GM18520 (cell line): Measurements from ENCODE around the gene PTPRQ.
"Not testable (repeated sequence)": the region's sequence is repeated elsewhere in the genome, so short reads cannot be mapped to it uniquely, and the experiment has no call there.

Experiments used
- ATAC-seq: cut with Tn5 transposase; IDR thresholded peaks from one replicate; pipeline ENCODE4 v1.9.1; 2021; ENCODE audit not compliant: unreplicated experiment

Gene PTPRQ

DNA sequence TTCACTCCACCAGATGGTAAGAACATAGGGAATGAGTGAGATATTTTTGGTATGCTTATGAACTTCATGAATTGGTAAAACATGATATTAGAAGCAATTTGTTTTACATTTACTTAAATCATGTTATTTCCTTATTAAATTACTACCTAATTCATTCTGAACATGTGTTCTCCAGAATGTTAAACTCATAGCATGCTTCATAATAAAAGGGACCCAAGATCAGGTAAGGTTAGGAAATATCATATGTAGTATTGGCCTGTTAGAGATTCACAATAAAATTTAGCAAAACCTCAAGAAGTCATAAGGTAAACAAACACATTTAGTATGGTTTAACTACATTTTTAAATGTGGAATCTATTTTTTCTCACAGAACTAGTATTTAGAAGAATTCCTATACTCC is 28.2 kb downstream of the PTPRQ start:
- no peak for ATAC-seq

DNA sequence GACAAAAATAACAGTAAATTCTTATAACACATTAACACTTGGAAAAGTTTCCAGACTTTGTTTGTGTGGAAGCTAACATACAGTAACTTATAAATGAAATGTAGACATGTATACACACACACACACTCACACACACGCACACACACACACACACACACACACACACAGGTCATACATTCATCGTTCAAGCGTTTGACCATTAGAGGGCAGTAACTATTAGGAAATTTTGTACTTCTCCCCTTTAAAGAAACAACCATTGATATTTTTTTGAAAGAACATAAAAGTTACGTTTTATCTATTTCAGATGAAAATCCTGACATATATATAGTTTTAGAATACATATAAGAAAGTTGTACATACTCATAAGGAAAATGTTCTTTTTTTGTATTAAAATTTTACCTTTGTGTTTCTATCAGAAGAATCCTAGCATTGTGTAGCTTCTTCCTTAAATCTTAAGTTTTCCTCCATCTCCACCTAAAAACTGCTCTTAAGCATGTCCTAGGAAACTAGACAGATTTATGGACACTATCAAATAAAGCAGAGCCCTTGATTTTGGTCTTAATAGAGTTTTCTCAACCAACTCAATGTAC is 29.0 kb downstream of the PTPRQ start:
- ATAC-seq = peak; percentile 43

DNA sequence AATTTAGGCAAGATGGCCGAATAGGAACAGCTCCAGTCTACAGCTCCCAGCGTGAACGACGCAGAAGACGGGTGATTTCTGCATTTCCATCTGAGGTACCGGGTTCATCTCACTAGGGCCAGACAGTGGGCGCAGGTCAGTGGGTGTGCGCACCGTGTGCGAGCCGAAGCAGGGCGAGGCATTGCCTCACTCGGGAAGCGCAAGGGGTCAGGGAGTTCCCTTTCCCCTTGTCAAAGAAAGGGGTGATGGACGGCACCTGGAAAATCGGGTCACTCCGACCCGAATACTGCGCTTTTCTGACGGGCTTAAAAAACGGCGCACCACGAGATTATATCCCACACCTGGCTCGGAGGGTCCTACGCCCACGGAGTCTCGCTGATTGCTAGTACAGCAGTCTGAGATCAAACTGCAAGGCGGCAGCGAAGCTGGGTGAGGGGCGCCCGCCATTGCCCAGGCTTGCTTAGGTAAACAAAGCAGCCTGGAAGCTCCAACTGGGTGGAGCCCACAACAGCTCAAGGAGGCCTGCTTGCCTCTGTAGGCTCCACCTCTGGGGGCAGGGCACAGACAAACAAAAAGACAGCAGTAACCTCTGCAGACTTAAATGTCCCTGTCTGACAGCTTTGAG is 33.6 kb downstream of the PTPRQ start:
- not testable (repeated sequence) for ATAC-seq

DNA sequence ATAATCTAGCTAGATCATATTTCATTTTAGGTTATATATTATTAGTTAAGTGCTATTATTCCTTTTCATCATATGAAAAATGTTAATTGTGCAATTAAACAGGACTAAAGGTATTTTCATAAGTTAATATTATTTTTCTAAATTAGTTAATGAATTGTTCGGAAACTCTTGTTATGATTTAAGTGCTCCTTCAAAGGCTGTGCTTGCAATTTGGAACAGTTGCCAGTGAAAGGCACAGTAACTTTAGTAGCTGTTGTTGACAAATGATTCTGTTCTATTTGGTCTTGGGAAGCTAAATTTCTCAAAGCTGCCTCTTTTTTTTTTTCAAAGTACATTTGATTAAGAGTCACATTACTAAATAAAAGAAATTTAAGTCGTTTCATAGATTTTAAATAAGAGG is 40.7 kb downstream of the PTPRQ start:
- no peak for ATAC-seq

DNA sequence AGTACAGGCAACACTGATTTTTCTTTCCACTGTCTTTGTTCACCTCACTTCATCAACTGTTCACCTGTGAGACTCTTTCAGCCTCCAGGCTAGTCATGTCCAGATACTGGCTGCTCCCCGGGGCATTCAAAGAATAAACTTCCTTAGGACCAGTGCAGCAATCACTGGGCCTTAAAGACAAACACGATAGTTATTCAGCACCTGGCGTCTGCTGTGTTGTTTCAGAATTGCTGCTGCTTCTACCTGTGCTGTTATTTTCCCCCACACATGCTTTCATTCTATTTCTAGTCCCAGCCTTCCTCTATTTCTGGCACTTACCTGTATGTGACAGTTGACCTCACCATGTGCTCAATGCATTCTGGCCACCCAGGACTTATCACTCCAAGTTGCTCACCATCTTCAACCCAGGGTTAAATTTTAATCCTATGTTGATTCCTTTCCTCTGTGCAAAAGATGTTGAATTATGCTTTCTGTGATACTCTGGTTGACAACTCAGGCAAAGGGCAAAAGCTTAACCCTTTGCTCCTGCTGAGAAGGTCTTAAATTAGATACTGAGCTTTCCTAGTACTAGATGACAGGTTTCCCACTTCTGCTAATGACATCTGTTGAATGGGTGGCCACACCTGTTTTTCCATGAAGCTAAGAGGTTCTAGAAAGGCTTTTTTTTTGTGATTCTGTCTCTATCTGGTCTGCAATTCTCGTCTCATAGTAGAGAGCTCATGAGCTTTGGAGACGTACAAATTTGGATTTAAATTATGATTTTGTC is 41.4 kb downstream of the PTPRQ start:
- ATAC-seq = no peak

DNA sequence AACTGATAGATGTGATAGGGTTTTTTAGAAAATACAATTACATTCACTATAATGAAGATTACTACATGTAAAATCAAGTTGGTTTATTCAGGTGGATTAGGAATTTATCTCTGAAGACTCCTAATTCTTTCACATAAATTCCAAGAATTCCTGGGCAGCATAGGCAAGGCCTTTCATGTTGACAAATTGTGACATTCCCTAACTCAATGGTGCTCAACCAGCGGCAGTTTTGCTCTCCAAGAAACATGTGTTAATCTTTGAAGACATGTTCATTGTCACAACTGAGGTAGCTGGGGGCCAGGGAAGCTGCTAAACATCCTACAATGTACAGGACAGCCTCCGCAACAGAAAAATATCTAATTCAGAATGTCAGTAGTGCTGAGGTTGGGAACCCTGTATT is 46.3 kb downstream of the PTPRQ start:
- ATAC-seq = no peak

DNA sequence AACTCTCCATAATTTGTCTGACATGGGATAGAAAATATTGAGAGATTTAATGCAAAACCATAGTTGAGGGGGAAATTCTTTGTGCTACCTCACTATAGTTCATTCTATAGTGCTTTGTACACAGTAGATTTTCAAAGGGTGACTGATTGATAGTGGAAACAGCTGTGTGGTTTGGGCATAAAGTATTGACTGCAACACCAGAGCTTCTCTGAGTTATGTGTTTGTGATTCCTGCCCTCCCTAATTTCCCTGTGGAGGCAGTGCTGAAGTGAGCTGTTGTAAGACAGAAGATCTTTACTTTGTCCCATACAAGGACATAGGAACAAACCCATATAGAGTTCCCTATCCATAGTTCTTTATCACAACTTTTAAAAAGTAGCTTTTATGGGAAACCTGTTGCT is 47.1 kb downstream of the PTPRQ start:
- ATAC-seq = no peak

DNA sequence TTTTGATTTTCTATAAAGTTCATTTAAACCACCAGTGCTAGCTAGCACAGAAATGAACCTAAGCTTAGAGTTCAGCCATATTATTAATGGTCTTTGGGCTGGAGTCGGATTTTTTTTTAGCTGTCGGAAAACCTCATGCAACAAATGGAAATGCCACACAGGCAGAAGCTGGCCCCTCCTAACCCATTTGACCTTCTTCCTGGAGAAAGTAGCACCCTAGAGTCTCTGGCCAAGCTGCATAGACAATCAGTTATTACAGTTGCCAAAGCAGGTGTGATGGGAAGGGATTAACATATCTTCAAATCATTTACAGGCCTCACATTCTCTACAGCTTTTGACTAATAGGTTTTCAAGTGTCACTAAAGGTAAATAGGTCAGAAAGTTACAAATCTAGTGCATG is 49.4 kb downstream of the PTPRQ start:
- no peak for ATAC-seq

DNA sequence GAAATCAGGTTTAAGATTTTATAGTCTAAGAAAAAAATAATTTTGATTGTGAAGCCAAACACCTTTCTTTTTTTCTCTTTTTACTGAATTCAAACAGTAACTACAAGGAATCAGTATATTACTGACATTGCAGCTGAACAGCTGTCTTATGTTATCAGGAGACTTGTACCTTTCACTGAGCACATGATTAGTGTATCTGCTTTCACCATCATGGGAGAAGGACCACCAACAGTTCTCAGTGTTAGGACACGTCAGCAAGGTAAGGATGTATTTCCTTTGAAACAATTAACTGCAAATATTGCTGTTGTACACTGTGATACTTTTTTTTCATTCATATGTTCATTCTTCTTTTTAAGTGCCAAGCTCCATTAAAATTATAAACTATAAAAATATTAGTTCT is 50.8 kb downstream of the PTPRQ start:
- no peak for ATAC-seq

DNA sequence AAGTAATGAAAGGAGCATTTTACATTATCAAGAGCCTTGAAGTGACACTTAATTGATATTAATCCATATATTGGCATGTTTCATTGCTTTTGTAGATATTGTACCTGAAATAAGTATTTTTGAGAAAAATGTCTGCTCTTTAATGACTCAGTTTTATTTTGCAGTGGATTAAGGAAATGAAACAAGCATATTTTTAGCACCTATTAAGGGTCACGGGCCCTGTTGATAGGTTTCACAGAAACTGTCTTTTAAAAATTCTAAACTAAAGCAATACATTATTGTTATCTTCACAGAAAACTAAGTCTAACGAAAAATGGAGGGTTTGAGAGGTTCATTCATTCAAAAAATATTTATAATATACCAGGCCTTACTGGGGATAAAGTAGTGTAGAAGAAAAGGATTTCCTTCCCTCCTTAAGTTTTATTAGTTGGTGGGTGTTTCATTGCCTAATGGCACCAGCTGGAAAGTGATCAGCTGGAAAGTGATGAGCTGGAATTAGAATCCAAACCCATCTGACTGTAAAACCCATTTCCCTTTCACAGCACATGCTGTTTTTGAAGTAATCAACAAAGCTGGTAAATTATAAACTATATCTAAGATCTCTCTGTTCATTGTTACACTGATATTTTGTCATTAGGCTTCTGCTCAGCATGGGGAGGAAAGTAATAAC is 54.2 kb downstream of the PTPRQ start:
- ATAC-seq = no peak

DNA sequence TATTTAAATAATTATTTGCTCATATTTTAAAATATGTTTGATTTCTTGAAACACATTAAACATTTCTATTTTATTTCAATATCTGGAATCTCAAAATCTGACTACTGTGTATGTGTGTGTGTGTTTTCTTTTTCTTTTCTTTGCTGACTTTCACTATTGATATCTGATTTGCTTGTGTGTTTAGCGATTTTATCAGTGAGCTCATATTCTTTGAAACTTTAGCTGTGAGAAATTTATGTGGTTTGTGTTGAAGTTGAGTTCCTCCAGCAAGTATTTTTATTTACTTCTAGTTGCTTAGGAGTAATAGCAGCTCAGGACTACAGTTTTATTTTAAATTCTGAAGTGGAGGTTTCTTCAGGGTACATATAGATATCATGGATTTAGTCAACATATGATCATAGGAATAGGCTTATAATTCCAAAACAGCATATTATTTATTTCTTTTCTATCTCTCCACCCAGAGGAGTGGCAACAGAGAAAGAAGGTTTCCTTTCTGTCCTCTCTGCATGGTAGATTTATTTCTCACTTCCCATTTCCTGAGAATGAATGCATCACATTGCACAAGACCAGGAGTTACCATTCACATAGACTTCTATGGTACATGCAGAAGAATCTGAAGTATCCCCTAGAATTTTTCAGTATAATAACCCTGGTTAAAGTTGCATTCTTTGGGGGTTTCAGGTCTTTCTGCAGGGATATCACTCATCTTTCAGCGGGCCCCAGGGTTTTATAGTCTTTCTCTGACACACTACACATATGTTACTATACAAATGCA is 60.5 kb downstream of the PTPRQ start:
- ATAC-seq = no peak

DNA sequence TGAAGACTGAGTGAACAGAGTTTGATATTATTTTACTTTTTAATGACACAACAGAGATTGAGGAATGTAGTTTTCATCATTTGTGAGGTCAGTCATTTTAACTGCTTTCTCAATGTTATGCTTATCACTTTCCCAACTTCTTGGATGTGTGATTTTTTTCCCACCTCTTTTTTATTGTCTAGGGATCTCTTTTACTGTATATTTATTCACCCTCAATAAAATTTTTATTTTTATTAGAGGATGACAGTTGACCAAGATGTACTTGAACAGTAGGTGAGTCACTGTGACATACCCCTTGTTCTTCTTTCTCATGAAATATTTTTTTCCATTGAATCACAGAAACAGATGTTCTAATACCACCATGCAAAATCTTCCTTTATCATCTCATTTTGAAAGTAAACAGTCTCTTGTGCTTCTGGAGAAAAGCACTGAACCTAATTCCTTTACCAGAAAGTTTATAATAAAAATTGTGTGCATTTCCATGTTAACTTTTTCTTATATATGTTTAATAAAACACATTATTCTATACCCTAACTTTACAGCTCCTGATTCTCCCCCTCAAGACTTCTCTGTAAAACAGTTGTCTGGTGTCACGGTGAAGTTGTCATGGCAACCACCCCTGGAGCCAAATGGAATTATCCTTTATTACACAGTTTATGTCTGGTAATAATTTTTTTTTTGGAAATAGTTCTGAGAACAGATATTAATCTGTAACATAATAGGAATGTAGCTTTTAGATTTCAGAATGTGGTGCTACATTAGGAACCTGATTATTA is 65.9 kb downstream of the PTPRQ start:
- no peak for ATAC-seq

DNA sequence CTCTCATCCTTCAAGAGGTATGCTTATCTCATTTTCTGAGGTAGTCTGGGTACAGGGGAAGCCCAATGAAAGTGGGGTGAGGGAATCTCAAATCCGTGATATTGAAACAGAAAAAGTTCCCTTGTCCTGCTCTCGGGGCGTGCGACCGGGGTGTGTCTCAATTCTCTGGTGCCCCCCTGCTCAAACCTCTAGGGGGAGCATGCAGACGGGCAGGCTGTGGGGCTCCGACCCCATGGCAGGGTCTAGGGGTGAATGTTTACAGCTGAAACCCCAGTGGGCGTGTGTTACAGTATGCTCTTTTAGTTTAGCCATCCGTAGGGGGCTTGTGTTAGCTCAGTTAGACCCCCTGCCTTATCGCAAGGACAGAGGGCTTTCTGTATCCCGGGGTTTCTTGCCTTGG is 68.7 kb downstream of the PTPRQ start:
- ATAC-seq = no peak

DNA sequence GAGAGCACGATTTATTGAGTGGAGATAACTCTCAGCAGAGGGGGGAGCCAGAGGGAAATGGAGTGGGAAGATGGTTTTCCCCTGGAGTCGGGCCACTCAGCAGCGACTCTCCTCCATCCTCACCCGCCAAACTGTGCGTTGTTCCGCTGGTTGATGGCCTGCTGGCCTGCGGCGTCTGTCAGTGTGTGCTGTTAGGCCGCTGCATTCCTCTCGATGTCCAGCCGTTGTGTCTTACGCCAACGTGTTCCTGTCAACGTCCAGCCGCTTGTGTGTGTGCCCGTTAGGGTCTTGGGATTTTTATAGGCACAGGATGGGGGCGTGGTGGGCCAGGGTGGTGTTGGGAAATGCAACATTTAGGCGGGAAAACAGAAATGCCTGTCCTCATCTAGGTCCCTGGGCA is 69.2 kb downstream of the PTPRQ start:
- no peak for ATAC-seq

DNA sequence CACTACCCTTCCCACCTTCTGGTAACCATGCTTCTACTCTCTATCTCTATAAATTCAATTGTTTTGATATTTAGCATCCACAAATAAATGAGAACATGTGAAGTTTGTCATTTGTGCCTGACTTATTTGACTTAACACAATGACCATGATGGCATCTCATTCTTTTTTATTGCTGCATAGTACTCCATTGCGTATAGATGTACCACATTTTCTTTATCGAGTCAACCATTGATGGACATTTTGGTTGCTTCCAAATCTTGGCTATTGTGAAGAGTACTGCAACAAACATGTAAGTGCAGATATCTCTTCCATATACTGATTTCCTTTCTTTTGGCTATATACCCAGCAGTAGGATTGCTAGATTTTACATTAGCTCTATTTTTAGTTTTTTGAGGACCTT is 73.6 kb downstream of the PTPRQ start:
- ATAC-seq = no peak

DNA sequence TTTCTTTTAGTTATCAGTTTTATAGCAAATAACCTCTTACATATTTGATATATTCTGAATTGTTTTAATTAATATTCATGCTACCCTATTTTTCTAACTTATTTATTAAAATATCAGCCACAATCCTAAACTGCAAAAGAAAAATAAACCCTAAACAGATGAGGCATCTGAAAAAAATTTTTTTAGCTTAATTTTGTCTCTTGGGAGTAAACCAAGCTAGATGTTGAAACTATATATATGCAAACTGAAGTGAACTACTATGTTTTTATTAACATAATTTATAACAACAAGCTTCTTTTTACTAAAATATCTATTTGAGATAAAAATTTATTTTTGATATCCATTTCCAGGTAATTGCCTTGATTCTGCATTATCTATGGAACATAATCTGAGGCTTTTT is 87.6 kb downstream of the PTPRQ start:
- ATAC-seq = no peak

DNA sequence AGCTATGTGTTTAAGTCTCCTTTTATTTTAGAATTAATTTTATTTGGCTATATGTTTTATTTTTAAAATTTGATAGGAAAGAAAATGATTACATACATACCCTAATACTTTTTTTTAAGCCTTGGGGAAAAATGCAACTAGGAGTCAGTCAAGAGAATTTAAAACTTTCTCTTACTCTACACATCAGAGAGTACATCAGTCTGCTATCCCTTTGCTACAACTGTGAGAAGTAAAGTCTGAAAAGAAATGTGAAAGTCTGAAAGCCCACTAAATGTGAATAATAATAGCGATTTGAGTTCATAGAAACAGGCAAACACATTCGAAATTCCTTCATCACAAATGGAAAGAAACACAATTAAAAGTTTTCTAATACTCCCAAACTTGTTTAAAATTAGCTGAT is 95.0 kb downstream of the PTPRQ start:
- ATAC-seq = no peak

DNA sequence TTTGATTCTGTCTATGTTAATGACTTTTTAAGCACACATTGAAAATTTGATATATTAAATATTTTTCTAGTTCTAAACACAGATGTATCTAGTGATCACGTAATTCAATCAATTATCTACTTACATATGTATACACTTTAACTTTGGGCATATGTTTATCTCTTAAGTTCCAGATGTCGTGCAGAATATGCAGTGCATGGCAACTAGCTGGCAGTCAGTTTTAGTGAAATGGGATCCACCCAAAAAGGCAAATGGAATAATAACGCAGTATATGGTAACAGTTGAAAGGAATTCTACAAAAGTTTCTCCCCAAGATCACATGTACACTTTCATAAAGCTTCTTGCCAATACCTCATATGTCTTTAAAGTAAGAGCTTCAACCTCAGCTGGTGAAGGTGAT is 105.3 kb downstream of the PTPRQ start:
- no peak for ATAC-seq

DNA sequence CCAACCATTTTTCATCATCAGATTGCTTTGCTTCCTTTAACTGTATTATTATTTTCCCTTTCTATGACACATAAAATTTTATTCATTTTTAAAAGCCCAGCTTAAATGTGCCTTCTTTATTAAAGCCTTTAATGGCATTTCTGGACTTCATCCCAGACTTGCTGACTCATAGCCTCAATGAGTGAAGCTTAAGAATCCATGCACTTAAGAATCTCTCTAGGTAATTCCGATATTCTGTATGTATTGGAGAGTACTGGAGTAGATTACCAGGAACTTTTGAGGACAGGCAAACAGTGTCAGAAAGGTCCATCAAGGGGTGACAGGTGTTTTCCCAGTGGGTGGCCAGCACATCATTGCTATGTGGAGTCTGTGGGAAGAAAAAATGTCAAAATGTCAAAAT is 107.9 kb downstream of the PTPRQ start:
- ATAC-seq = no peak

DNA sequence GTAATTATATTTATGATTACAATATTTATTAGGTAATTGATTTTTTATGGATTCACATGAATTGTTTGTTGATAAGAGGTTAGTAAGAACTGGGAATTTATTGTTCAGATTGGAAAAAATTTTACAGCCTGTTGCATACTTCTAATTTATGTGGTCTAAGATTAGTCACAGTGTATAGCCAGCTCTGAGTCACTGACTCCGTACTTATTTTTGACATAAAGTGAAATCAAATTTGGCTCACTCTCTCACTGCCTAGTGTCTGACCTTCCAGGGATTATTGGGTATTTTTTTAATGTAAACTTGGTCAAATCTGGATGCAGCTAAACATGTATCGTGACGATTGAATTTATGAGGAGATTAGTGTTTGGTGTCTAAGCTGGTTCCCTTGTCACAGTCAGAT is 109.3 kb downstream of the PTPRQ start:
- ATAC-seq = no peak

DNA sequence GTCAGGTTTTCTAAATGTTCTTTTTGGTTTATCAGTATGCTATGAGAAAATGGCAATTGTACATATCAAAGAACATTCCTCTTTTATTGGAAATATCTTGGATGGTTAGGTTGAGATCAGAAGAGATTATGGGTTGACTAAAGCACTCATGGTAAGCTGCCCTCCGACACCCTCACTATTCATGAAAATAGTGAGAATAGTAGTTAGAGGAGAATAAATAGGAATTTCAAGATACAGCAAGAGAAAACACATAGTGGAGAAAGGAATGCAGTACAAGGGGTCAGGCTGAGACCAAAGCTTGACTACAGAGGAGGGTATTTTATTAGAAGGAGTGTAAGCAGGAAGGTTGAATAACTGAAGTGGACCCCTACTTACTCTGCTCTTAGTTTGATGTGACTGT is 112.5 kb downstream of the PTPRQ start:
- ATAC-seq = no peak
